Panc1 (cell line): Measurements from ENCODE around the gene ALOX15B. TPM values are rescaled to one million over a fixed set of nuclear protein-coding genes. Genes with fewer than 3 reads are reported as not detected.
"Not testable (repeated sequence)": the region's sequence is repeated elsewhere in the genome, so short reads cannot be mapped to it uniquely, and the experiment has no call there.

Experiments used
- ATAC-seq: fragments of 200-7000 bp; cut with Tn5 transposase; 2 replicates; pipeline ENCODE4 v1.9.1; 2020; ENCODE audit warnings: mild to moderate bottlenecking, moderate library complexity
- BruUV-seq: library from RNA; stranded (reverse); fragments of 400-500 nt; replicated peaks from 2 replicates; lab custom pipeline; 2021; lab: Mats Ljungman, UMichigan
- CTCF ChIA-PET: fragments of 300-600 bp; sonication (Branson Sonifier 250); formaldehyde crosslinking; loops from one replicate; lab custom pipeline; 2022; ENCODE audit warnings: antibody characterized with exemption; lab: Charles Lee
- POLR2A ChIA-PET: fragments of 300-600 bp; sonication (Branson Sonifier 250); formaldehyde crosslinking; loops from one replicate; lab custom pipeline; 2022; ENCODE audit warnings: antibody characterized with exemption; lab: Charles Lee
- DNase-seq: peaks from one replicate; pipeline ENCODE4 v3.0.0-alpha.2; 2010; ENCODE audit warnings: low read depth, low spot score
- H3K27ac ChIP-seq: 2 replicates; pipeline ENCODE4 v1.5.1; 2011; ENCODE audit warnings: mild to moderate bottlenecking, low read length, inconsistent platforms
- H3K27me3 ChIP-seq: fragments of 200-500 bp; sonication (Bioruptor generic); 2 replicates; pipeline ENCODE4 v1.6.0; 2014; ENCODE audit warnings: low read length, inconsistent platforms; ENCODE audit not compliant: control insufficient read depth, insufficient read depth
- H3K36me3 ChIP-seq: fragments of 200-500 bp; sonication (Bioruptor generic); 2 replicates; pipeline ENCODE4 v1.5.1; 2014; ENCODE audit warnings: inconsistent platforms, mild to moderate bottlenecking, low read length, moderate library complexity; ENCODE audit not compliant: control insufficient read depth, insufficient read depth
- H3K4me1 ChIP-seq: 2 replicates; pipeline ENCODE4 v1.5.1; 2011; ENCODE audit warnings: inconsistent platforms, mild to moderate bottlenecking, low read length, moderate library complexity; ENCODE audit not compliant: control insufficient read depth, insufficient read depth
- H3K4me3 ChIP-seq, 2 experiments: 2 replicates each; pipeline ENCODE4 v1.5.1; 2011 to 2012; ENCODE audit warnings: low read depth in 2 of 2, low read length in 2 of 2, mild to moderate bottlenecking in 2 of 2, inconsistent platforms in 1 of 2, moderate library complexity in 1 of 2
- H3K9me3 ChIP-seq: fragments of 200-500 bp; sonication (Bioruptor generic); 2 replicates; pipeline ENCODE4 v1.5.1; 2014; ENCODE audit warnings: low read depth, mild to moderate bottlenecking, inconsistent platforms, low read length, moderate library complexity; ENCODE audit not compliant: control insufficient read depth, insufficient read depth
- POLR2AphosphoS5 ChIP-seq: IDR thresholded peaks from 2 replicates; pipeline ENCODE4 v1.6.1; 2012; ENCODE audit warnings: mild to moderate bottlenecking, low read depth, low read length, moderate library complexity
- REST ChIP-seq, 2 experiments: IDR thresholded peaks; 2 replicates each; pipeline ENCODE4 v1.6.1; 2011 to 2012; ENCODE audit warnings: low read depth in 2 of 2, control low read depth in 1 of 2, low read length in 1 of 2, mild to moderate bottlenecking in 1 of 2, moderate library complexity in 1 of 2; ENCODE audit not compliant: insufficient read depth in 1 of 2
- SIN3A ChIP-seq: IDR thresholded peaks from 2 replicates; pipeline ENCODE4 v1.6.1; 2012; ENCODE audit warnings: low read depth, mild to moderate bottlenecking, low read length, moderate library complexity, borderline replicate concordance; ENCODE audit not compliant: insufficient read depth
- TCF7L2 ChIP-seq: IDR thresholded peaks from 2 replicates; pipeline ENCODE4 v1.6.1; 2011; ENCODE audit warnings: mild to moderate bottlenecking, low read depth, low read length, inconsistent platforms
- in situ Hi-C: cut with HindIII; loops from 2 replicates; pipeline ENCODE4 v1.10.0; 2016; ENCODE audit warnings: low sequenced_read_pairs, low pct_unique_long_range_greater_than_20kb
- intact Hi-C: fragments of 100-400 bp; cut with micrococcal nuclease; formaldehyde crosslinking; loops from one replicate; pipeline ENCODE4 v1.10.0; 2022; ENCODE audit not compliant: unreplicated experiment
- total RNA-seq: library from RNA; stranded (reverse); gene quantifications from one replicate; pipeline ENCODE4 v1.2.1, GENCODE V29; 2021; ENCODE audit not compliant: unreplicated experiment
- TF ChIP-seq, protein P1 (sequence below): fragments of 450-650 bp; IDR thresholded peaks from 2 replicates; pipeline ENCODE4 v1.5.1; 2017; ENCODE audit warnings: mild to moderate bottlenecking

Gene ALOX15B
- total RNA-seq, 1 experiment from 2014 or later: not detected

- ATAC-seq: no peak
- Histone ChIP-seq H3K27ac (no peak overlapping the region), H3K27me3 (no peaks in the 10 kb centered on the region), H3K4me1 (no peaks in the 10 kb centered on the region), H3K4me3 (no peak overlapping the region), H3K36me3 (no peaks in the 10 kb centered on the region), H3K9me3 (no peaks in the 10 kb centered on the region)
- ChIA-PET CTCF (no interaction called here), POLR2A (no interaction called here)
- intact Hi-C loops (no loop called here), in situ Hi-C loops (no loop called here)
- DNase-seq: no peak
- BruUV-seq: no TSS peak
- TF ChIP-seq, protein P1, sequence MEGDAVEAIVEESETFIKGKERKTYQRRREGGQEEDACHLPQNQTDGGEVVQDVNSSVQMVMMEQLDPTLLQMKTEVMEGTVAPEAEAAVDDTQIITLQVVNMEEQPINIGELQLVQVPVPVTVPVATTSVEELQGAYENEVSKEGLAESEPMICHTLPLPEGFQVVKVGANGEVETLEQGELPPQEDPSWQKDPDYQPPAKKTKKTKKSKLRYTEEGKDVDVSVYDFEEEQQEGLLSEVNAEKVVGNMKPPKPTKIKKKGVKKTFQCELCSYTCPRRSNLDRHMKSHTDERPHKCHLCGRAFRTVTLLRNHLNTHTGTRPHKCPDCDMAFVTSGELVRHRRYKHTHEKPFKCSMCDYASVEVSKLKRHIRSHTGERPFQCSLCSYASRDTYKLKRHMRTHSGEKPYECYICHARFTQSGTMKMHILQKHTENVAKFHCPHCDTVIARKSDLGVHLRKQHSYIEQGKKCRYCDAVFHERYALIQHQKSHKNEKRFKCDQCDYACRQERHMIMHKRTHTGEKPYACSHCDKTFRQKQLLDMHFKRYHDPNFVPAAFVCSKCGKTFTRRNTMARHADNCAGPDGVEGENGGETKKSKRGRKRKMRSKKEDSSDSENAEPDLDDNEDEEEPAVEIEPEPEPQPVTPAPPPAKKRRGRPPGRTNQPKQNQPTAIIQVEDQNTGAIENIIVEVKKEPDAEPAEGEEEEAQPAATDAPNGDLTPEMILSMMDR: no peak
- no peak for TF ChIP-seq REST (IDR thresholded peaks at IDR 0.05; ENCODE audit: insufficient read depth in 1 of 2, low read depth in 2 of 2, low read length in 1 of 2)
Observed at GRCh38 chr17:8021565-8022359, 17.1 kb upstream of the ALOX15B start.

- intact Hi-C loops (no loop called here), in situ Hi-C loops (no loop called here)
- H3K36me3 ChIP-seq: no peaks in the 10 kb centered on the region
- TF ChIP-seq POLR2AphosphoS5: no peak
- TF ChIP-seq SIN3A: no peak
- TF ChIP-seq TCF7L2: no peak
- no peak for TF ChIP-seq REST (IDR thresholded peaks at IDR 0.05; ENCODE audit: insufficient read depth in 1 of 2, low read depth in 2 of 2, low read length in 1 of 2)
- TF ChIP-seq, protein P1: no peak
- H3K27ac ChIP-seq: no peak overlapping the region
- ATAC-seq (no peak), DNase-seq (no peak)
- H3K4me3 ChIP-seq: no peak overlapping the region
- H3K27me3 ChIP-seq: no peaks in the 10 kb centered on the region
- no peaks in the 10 kb centered on the region for H3K9me3 ChIP-seq
- CTCF ChIA-PET: no interaction called here
- no TSS peak for BruUV-seq
- no peaks in the 10 kb centered on the region for H3K4me1 ChIP-seq
- POLR2A ChIA-PET: no interaction called here
Observed at GRCh38 chr17:8022360-8023003, 16.4 kb upstream of the ALOX15B start.

DNA sequence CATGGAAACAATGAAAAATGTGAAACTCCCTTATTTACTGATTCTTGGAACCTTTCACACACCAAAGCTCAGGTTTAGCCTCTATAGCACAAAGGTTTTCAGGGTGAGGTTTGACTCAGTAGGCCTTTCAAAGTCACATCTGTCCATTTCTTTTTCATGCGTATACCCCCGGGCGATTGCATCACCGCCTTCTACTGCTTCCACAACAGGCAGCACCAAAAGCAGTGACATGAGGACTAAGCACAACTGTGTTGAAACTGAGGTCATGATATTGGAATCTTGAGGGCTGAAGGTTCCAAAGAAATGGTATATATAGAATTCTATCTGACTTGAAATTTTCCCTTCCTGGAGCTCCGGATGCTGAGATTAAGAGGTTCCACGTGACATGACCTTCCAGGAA, 14.7 kb upstream of the ALOX15B start:
- BruUV-seq, H3K4me1 ChIP-seq, in situ Hi-C loops, POLR2A ChIA-PET, intact Hi-C loops, DNase-seq, ATAC-seq, H3K9me3 ChIP-seq, H3K4me3 ChIP-seq, H3K27ac ChIP-seq, H3K36me3 ChIP-seq, H3K27me3 ChIP-seq: not testable (repeated sequence)
- CTCF ChIA-PET: interaction anchor here (0.5 kb wide), 1 partner anchor 54 kb away, joined by 5 read pairs; no protein-coding TSS in a partner anchor
